Large intestine (tissue), 3 donors: ENCODE results near the gene RALGPS1. TPM values are rescaled to one million over a fixed set of nuclear protein-coding genes. Genes with fewer than 3 reads are reported as not detected.

ENCODE experiments used
- DNase-seq, 2 donors: peaks; one replicate each; pipeline versions ENCODE4 v3.0.0 to v3.0.0-alpha.2; 2013
- H3K27ac ChIP-seq: one replicate; pipeline ENCODE4 v1.5.1; 2013; ENCODE audit warnings: low read length
- H3K27me3 ChIP-seq: 2 replicates; pipeline ENCODE4 v1.6.1; 2013; ENCODE audit warnings: low read length; ENCODE audit not compliant: control insufficient read depth, insufficient read depth
- H3K36me3 ChIP-seq: 2 replicates; pipeline ENCODE4 v1.6.1; 2013; ENCODE audit warnings: low read length; ENCODE audit not compliant: control insufficient read depth, insufficient read depth
- H3K4me1 ChIP-seq: one replicate; pipeline ENCODE4 v1.6.1; 2013; ENCODE audit warnings: low read length; ENCODE audit not compliant: control insufficient read depth, insufficient read depth
- H3K4me3 ChIP-seq: one replicate; pipeline ENCODE4 v1.5.1; 2013; ENCODE audit warnings: low read length
- H3K9me3 ChIP-seq: one replicate; pipeline ENCODE4 v1.6.1; 2013; ENCODE audit warnings: mild to moderate bottlenecking, low read depth, low read length, moderate library complexity; ENCODE audit not compliant: control insufficient read depth
- WGBS: methylation state at CpG from one replicate; pipeline ENCODE4 v1.1.5; 2013; ENCODE audit warnings: low lambda C conversion rate; ENCODE audit not compliant: insufficient coverage; 5-methylcytosine and 5-hydroxymethylcytosine counted together
- polyA plus RNA-seq: library from polyadenylated mRNA; unstranded; fragments of 120-200 nt; gene quantifications from one replicate; pipeline ENCODE4 v1.2.1, GENCODE V29; 2013

Gene RALGPS1
- polyA plus RNA-seq, 1 donor, result 58.8 TPM

DNA sequence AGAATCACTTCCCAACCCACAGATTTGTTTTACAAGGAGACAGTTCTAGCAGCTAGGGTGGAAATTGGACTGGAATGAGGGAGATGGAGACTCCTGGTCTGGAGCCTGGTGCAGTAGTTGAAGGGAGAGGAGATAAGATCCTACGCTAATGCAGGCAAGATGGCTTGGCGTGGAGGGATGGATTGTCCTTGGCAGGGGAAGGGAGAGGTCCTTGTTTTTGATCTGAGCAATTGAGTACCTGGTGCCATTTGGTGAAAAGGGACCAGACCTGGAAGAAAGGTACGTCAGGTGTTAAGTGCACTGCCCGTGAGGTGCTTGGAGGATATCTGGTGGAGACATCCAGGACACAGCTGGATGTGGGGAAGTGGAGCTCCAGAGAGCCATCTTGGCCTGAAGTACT, 172.2 kb downstream of the RALGPS1 start:
- DNase-seq, result no peak
- WGBS, result no CpG with 5 or more reads among the region's 4 CpGs
- no peaks in the 10 kb centered on the region for H3K4me1 ChIP-seq
- no peaks in the 10 kb centered on the region for H3K9me3 ChIP-seq
- no peak overlapping the region for H3K27ac ChIP-seq
- H3K36me3 ChIP-seq, result peaks cover 36% of the 10 kb centered on the region
- no peak overlapping the region for H3K4me3 ChIP-seq
- no peaks in the 10 kb centered on the region for H3K27me3 ChIP-seq

DNA sequence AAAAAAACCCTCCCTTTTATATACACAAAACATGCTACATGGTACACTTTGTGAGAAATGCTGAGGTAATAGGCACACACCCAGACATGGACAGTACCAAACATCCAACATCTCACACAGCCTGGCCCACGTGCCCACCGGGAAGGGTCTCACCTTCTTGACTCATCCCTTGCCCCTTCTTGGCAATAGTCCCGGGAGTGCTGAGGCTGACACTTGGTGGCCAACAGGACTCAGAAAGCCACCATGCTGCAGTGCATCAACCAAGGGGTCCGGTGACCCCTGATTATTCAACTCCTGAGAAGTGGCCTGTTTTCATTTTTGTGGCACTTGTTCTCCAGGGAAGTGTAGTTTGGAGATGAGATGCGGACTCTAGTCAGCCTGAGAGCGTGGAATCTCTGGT, 172.8 kb downstream of the RALGPS1 start:
- no peaks in the 10 kb centered on the region for H3K9me3 ChIP-seq
- H3K27me3 ChIP-seq, result no peaks in the 10 kb centered on the region
- H3K4me3 ChIP-seq, result no peak overlapping the region
- peaks cover 32% of the 10 kb centered on the region for H3K36me3 ChIP-seq
- no peak for DNase-seq
- no peak overlapping the region for H3K27ac ChIP-seq
- WGBS, result no CpG with 5 or more reads among the region's 6 CpGs
- H3K4me1 ChIP-seq, result no peaks in the 10 kb centered on the region

DNA sequence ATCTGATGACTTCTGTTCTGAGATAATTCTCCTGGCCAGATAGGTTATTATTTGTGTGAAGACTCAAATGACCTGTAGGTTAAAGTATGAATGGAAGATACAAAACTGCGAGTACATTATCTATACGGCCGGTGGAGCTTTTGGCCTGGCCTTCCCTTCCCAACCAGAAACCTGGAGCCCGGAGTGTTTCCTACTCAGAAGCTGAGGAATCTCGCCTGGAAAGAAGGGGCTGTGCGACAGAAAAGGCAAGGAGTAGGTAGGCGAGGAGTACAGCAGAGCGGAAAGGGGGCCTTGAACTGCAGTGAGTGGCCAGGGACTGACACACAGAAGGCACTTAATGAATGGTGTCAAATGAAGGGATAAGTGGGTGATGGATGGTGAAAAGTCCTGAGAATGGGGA, 173.3 kb downstream of the RALGPS1 start:
- DNase-seq, result no peak
- Histone ChIP-seq H3K27me3 (no peaks in the 10 kb centered on the region), H3K4me3 (no peak overlapping the region), H3K4me1 (no peaks in the 10 kb centered on the region), H3K36me3 (peaks cover 35% of the 10 kb centered on the region), H3K9me3 (no peaks in the 10 kb centered on the region), H3K27ac (no peak overlapping the region)
- WGBS, result 87% methylated on average over 3 of the region's 8 CpGs

DNA sequence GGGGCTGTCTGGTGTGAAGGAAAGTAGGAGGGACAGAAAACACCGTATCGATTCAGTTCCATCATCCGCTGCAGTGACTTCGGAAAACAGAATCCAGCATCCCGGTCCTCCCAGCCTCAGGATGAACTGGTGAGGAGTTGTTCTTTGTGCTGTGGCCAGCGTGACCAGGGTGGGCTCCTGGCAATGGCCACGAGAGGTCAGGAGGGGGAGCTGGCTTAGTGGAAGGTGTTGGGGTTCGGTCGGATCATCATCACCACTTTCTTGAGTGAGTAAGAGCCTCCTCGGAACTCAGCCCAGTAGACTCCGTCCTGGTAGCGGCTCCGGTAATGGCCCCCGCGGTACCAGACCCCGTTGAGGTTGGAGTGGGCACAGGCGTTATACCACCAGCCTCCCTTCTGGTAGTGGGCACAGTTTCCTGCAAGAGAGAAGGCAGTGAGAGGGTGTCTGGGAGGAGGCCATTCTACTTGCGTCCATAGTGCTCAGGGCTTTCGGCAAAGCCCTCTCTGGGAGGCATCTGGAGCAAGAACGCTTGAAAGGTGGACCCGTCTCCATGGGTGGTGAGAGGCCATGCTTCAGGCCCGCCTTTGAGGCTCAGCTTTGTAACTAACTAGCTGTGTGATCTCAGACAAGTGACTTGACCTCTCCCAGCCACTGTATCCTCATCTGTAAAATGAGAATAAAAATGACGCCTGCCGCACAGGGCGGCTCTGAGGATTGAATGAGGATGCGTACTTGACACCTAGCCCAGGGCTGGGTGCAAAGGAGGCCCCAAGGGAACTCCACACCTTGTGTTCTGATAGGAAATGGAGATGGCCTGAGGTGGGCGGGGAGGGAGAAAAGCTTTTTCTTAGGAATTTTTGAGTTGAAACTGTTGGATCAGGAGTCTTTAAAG, 174.4 kb downstream of the RALGPS1 start:
- Histone ChIP-seq H3K9me3 (no peaks in the 10 kb centered on the region), H3K27ac (no peak overlapping the region), H3K4me1 (no peaks in the 10 kb centered on the region), H3K4me3 (no peak overlapping the region), H3K36me3 (peaks cover 47% of the 10 kb centered on the region), H3K27me3 (no peaks in the 10 kb centered on the region)
- DNase-seq, result no peak
- WGBS, result 80% methylated on average over 1 of the region's 27 CpGs

DNA sequence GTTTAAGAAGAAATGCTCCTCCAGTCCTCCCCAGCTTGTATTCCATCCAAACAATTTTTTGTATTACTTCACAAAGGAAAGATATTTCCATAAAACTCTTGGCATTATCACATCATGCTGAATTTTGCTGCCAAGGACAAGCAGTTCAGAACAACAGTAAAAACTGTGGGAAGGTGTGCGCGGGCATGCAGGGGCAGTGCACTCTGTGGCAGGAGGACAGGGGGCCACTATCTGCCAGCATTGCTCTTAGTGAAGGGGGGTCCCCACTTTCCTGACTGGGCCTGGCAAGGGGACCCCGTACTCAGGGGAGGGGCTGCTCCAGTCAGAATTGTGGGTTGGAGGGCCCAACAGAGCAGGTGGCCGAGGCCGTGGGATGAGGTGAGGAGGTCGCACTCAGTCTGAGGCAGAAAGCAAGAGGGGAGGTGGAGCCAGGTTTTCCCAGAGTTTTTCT, 175.1 kb downstream of the RALGPS1 start:
- no peak overlapping the region for H3K27ac ChIP-seq

DNA sequence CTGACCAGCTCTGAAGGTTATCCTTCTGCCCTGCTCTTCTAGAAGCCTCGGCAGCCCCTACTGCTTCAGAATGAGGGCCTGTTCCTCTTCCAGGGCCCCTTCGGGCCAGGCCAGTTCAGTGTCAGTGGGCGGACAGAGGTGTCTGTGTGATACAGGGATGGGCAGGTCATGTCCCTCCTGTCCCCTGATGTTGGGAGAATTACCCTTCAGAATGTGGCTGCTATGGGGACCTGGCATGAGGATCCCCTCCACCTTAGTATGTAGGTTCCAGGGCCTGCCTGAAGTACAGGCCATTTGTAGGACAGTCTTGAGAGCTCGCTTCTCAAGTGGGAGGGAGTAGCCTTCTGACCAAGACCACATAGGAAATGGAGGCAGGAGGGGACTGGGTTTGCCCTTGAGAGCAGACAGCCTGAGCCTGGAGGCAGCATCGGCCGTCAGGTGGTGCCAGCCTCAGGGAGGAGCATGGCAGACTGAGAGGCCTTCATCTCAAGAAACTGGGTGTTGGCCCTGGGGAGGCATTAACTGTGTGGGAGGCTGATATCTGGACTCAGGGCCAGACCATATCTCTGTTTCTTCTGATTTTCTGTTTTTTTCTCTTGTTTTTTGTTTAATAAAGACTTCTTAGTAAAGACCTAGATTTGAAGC, 175.9 kb downstream of the RALGPS1 start:
- no peaks in the 10 kb centered on the region for H3K27me3 ChIP-seq
- no peaks in the 10 kb centered on the region for H3K9me3 ChIP-seq
- H3K27ac ChIP-seq, result no peak overlapping the region
- peaks cover 48% of the 10 kb centered on the region for H3K36me3 ChIP-seq
- DNase-seq, result no peak
- no peak overlapping the region for H3K4me3 ChIP-seq
- no CpG with 5 or more reads among the region's 6 CpGs for WGBS
- H3K4me1 ChIP-seq, result no peaks in the 10 kb centered on the region

More for the DNA sequence above, 175.1 kb downstream of the RALGPS1 start:
- Histone ChIP-seq H3K27me3 (no peaks in the 10 kb centered on the region), H3K4me3 (no peak overlapping the region), H3K9me3 (no peaks in the 10 kb centered on the region), H3K4me1 (no peaks in the 10 kb centered on the region), H3K36me3 (peaks cover 48% of the 10 kb centered on the region)
- WGBS, result no CpG with 5 or more reads among the region's 6 CpGs
- no peak for DNase-seq

DNA sequence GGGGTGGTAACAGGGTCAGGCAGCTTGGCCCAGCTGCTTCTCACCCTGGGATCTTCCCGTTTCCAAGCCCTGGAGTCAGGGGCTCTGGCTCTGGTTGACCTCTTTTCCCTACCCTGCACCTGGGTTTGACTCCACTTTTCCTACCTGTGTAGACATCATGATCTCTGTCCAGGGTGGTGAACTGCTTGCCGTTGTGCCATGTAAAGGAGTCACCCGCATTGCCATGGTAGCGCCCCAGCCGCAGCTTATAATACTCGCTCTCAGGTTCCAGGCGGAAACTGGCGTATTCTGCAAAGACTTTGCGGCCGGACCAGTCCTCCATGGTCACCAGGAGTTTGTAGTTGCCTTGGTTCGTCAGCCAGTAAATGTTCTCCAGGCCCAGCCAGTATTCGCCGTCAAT, 176.9 kb downstream of the RALGPS1 start:
- no peaks in the 10 kb centered on the region for H3K9me3 ChIP-seq
- WGBS, result no CpG with 5 or more reads among the region's 13 CpGs
- H3K27ac ChIP-seq, result no peak overlapping the region
- no peaks in the 10 kb centered on the region for H3K27me3 ChIP-seq
- no peak overlapping the region for H3K4me3 ChIP-seq
- no peaks in the 10 kb centered on the region for H3K4me1 ChIP-seq
- peaks cover 53% of the 10 kb centered on the region for H3K36me3 ChIP-seq
- no peak for DNase-seq

DNA sequence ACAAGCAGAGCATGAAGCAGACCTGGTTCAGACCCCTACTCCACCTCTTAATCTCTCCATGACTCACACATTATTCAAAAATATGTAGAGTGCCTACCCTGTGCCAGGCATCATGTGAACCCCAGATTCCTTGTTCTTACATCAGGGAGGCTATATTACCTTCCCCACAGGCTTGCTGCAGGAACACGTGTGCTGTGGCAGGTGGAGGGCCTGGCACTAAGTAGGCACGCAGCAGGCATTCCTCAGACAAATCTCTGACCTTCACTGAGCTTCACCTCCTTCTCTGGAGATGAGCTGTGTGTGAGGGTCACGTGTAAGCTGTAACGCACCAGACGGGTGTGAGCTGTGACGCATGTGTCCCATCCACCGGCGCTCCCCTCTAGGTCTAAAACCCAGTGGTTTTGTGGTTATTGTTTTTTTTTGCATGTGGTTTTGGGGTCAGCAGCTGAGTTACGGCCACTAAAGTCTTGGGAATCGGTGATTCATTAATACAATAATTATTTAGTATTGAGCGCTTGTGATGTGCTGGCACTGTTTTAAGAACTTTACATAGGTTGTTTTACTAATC, 177.5 kb downstream of the RALGPS1 start:
- Histone ChIP-seq H3K27me3 (no peaks in the 10 kb centered on the region), H3K27ac (no peak overlapping the region), H3K9me3 (no peaks in the 10 kb centered on the region), H3K4me3 (no peak overlapping the region), H3K36me3 (peaks cover 51% of the 10 kb centered on the region), H3K4me1 (no peaks in the 10 kb centered on the region)
- DNase-seq, result no peak
- WGBS, result 100% methylated on average over 1 of the region's 11 CpGs

DNA sequence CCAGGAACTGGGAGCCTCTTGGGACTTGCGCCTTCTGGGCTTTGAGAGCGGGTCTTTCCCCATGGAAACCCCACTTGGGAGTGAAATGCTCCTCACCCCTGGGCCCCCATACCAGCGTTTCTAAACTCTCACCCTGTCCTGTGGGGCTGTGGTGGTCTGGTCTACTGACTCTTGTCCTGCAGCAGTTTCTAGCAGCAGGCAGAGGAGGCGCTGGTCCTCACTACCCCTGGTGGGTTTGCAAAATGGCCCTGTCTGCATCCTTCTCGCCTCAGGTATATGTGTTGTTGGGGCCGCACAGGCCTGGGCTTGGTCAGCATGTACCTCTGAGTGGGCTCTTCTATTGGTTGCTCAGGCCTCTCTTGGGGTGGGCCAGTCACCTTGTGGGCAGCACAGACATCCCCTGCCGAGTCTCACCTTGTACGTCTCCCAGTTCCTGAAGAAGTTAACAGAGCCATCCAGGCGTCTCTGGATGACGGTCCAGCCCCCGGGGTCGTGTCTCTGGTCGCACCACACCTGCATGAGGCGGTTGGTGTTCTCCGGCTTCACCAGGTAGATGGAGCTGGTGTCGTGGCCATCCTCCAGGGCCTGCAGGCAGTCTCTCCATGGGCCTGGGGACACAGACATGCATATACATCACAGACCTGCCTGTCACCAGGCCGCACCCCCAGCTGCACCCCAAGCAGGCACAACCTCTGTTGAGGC, 178.9 kb downstream of the RALGPS1 start:
- peaks cover 45% of the 10 kb centered on the region for H3K36me3 ChIP-seq
- no peak for DNase-seq
- H3K4me1 ChIP-seq, result no peaks in the 10 kb centered on the region
- no peaks in the 10 kb centered on the region for H3K27me3 ChIP-seq
- no CpG with 5 or more reads among the region's 17 CpGs for WGBS
- H3K4me3 ChIP-seq, result no peak overlapping the region
- no peaks in the 10 kb centered on the region for H3K9me3 ChIP-seq
- H3K27ac ChIP-seq, result no peak overlapping the region

DNA sequence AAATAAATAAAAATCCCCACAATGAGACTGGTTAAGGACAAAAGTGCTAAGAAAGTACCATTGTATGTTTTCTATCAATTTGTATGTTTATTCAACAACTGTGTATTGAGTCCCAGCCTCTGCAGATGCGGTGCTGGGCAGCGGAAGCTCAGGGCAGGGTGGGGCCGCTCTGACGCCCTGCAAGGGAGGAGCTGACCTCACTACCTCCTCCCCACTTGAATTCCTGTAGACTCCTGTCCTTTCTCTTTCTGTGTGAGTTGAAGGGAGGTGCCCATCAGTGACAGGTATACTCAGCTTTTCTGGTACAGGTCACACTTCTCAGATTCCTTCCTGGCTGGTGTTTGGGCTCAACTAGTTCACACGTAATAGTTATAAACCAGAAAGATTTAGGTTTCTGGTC, 180.8 kb downstream of the RALGPS1 start:
- Histone ChIP-seq H3K27me3 (no peaks in the 10 kb centered on the region), H3K27ac (no peak overlapping the region), H3K4me1 (no peaks in the 10 kb centered on the region), H3K36me3 (peaks cover 42% of the 10 kb centered on the region), H3K4me3 (no peak overlapping the region), H3K9me3 (no peaks in the 10 kb centered on the region)
- no peak for DNase-seq
- WGBS, result no CpG with 5 or more reads among the region's 5 CpGs
